Measurements from ENCODE around the gene ARSG.
"Not testable (repeated sequence)": the region's sequence is repeated elsewhere in the genome, so short reads cannot be mapped to it uniquely, and the experiment has no call there.

The ARSG gene

GRCh38 chr17:68353111-68353521 lies 61.8 kb downstream of the ARSG start:
- DNase-seq (ENCODE audit: low spot score), result no peak
- H3K27ac ChIP-seq, result no peak overlapping the region
- no peak overlapping the region for H3K4me3 ChIP-seq
- TF ChIP-seq, protein P1, sequence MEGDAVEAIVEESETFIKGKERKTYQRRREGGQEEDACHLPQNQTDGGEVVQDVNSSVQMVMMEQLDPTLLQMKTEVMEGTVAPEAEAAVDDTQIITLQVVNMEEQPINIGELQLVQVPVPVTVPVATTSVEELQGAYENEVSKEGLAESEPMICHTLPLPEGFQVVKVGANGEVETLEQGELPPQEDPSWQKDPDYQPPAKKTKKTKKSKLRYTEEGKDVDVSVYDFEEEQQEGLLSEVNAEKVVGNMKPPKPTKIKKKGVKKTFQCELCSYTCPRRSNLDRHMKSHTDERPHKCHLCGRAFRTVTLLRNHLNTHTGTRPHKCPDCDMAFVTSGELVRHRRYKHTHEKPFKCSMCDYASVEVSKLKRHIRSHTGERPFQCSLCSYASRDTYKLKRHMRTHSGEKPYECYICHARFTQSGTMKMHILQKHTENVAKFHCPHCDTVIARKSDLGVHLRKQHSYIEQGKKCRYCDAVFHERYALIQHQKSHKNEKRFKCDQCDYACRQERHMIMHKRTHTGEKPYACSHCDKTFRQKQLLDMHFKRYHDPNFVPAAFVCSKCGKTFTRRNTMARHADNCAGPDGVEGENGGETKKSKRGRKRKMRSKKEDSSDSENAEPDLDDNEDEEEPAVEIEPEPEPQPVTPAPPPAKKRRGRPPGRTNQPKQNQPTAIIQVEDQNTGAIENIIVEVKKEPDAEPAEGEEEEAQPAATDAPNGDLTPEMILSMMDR (IDR thresholded peaks at IDR 0.05), result no peak

DNA sequence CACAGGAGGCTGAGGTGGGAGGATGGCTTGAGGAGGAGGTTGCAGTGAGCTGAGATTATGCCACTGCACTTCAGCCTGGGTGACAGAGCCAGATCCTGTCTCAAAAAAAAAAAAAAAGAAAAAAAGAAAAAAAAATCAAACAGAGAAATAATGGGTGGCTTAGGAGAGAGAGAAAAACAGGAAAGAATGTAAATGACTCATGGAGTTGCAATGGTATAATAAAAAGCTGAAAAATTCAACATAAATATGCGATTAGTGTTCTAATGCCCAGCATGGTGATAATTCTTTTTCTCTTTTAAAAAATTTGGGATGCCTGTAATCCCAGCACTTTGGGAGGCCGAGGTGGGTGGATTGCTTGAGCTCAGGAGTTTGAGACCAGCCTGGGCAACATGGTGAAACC lies 63.0 kb downstream of the ARSG start:
- DNase-seq (ENCODE audit: low spot score); H3K4me3 ChIP-seq; H3K27ac ChIP-seq: not testable (repeated sequence)

DNA sequence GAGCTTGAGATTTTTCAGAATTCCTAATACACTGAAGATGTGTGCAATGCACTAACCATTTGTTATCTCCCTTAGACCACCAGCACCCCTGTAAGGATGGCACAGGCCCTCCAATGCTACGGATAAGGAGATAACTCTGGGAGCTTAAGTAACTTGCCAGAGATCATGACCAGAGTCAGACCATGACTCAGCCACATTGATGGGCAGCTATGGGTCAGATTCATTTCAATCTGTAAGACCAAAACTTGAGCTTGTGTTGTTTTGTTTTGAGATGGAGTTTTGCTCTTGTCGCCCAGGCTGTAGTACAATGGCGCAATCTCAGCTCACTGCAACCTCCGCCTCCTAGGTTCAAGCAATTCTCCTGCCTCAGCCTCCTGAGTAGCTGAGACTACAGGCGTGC lies 63.8 kb downstream of the ARSG start:
- DNase-seq (ENCODE audit: low spot score); H3K27ac ChIP-seq; H3K4me3 ChIP-seq: not testable (repeated sequence)

DNA sequence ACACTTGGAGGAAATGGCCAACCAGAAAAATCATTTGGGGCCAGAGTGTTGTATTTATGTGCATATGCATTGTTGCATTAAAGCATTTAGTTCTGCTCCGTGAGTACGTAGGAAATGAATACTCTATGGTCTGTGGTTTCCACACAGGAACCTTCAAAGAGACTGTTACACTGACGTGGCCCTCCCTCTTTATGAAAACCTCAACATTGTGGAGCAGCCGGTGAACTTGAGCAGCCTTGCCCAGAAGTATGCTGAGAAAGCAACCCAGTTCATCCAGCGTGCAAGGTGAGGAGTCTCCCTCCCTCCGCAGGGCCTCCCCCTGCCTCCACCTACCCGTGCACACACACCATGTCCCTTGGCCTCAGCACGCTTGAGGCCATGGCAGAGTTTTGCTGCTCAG lies 65.2 kb downstream of the ARSG start:
- no peak for DNase-seq (ENCODE audit: low spot score)
- no peak overlapping the region for H3K4me3 ChIP-seq
- H3K27ac ChIP-seq, result no peak overlapping the region
- TF ChIP-seq, protein P1 (IDR thresholded peaks at IDR 0.05), result no peak

GRCh38 chr17:68356949-68357455 lies 65.7 kb downstream of the ARSG start:
- TF ChIP-seq, protein P1 (IDR thresholded peaks at IDR 0.05), result no peak
- no peak overlapping the region for H3K27ac ChIP-seq
- DNase-seq (ENCODE audit: low spot score), result no peak
- no peak overlapping the region for H3K4me3 ChIP-seq

DNA sequence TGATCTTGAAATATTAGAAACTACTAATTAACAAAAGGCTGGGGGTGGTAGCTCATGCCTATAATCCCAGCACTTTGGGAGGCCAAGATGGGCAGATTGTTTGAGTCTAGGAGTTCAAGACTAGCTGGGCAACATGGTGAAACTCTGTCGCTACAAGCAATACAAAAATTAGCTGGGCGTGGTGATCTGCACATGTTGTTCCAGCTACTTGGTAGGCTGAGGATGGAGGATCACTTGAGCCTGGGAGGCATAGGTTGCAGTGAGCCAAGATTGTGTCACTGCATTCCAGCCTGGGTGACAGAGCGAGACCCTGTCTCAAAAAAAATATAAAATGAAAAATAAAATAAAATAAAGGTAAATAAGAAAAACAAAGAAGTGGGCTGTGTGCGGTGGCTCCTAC lies 66.6 kb downstream of the ARSG start:
- Histone ChIP-seq H3K4me3 (no peak overlapping the region), H3K27ac (no peak overlapping the region)
- DNase-seq (ENCODE audit: low spot score), result no peak
- TF ChIP-seq, protein P1 (IDR thresholded peaks at IDR 0.05), result no peak

DNA sequence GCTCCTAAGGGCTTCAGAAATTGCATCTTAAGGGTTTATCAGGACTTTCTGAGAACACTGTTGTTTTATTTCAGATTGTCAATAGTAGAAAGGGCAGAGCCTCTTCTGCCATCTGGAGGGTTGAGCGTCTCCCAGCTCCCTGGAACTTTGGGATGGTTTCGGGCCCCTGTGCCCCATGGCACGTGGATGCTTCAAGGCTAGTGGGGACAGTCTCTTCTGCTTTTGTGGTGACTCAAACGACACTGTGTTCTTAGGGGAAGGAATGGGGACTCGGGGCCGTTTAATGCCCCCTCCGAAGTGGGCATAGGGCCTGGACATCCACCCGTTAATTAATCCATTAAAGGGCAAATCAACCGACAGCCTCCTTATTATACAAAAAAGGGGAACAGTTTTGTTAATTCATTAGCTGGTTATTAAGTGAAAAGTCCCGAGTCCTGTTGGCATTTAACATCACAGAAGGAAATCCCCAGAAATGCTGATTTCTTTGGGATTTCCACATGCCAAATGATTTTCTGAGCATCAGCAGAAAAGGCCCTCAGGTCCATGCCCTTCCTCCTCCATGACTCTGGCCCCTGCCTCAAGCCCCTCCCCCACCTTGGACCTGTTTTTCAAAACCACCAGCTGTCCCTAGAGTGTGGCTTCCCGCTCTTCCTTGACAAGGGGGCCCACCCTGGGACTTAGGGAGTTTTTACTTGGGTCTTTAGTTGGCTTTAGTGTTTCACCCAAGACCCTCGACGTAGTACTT lies 68.7 kb downstream of the ARSG start:
- TF ChIP-seq, protein P1 (IDR thresholded peaks at IDR 0.05), result no peak
- H3K27ac ChIP-seq, result no peak overlapping the region
- no peak for DNase-seq (ENCODE audit: low spot score)
- H3K4me3 ChIP-seq, result no peak overlapping the region

- H3K27ac ChIP-seq, result no peak overlapping the region
- no peak overlapping the region for H3K4me3 ChIP-seq
- DNase-seq (ENCODE audit: low spot score), result no peak
- TF ChIP-seq, protein P1 (IDR thresholded peaks at IDR 0.05), result no peak
These were observed 74.2 kb downstream of the ARSG start for GRCh38 chr17:68365469-68365868.
